Liver (tissue), 9 donors: ENCODE measurements around the gene CDH4. TPM values are rescaled to one million over a fixed set of nuclear protein-coding genes. Genes with fewer than 3 reads are reported as not detected.

Experiments used
- DNase-seq: peaks from one replicate; pipeline ENCODE4 v3.0.0-alpha.2; 2017; ENCODE audit warnings: low spot score
- H3K27ac ChIP-seq, 2 donors: one replicate each; pipeline ENCODE4 v1.7.0; 2013; ENCODE audit warnings: inconsistent platforms in 2 of 2, low read length in 2 of 2, control low read depth in 1 of 2, low read depth in 1 of 2, mild to moderate bottlenecking in 1 of 2
- H3K27me3 ChIP-seq, 4 donors: one replicate each; pipeline versions ENCODE4 v1.6.1 to v1.7.0; 2013; ENCODE audit warnings: low read length in 3 of 4, inconsistent platforms in 1 of 4, mild to moderate bottlenecking in 1 of 4, moderate library complexity in 1 of 4; ENCODE audit not compliant: control insufficient read depth in 4 of 4, insufficient read depth in 4 of 4
- H3K36me3 ChIP-seq, 4 donors: one replicate each; pipeline versions ENCODE4 v1.6.1 to v1.7.0; 2013; ENCODE audit warnings: low read length in 3 of 4, mild to moderate bottlenecking in 3 of 4, low read depth in 1 of 4, moderate library complexity in 1 of 4; ENCODE audit not compliant: control insufficient read depth in 4 of 4, insufficient read depth in 3 of 4
- H3K4me1 ChIP-seq, 4 donors: one replicate each; pipeline versions ENCODE4 v1.6.1 to v1.7.0; 2013; ENCODE audit warnings: low read length in 3 of 4, mild to moderate bottlenecking in 3 of 4, moderate library complexity in 1 of 4; ENCODE audit not compliant: control insufficient read depth in 4 of 4, insufficient read depth in 4 of 4
- H3K4me3 ChIP-seq, 3 donors: one replicate each; pipeline versions ENCODE4 v1.6.1 to v1.7.0; 2013; ENCODE audit warnings: low read length in 3 of 3, control low read depth in 1 of 3, low read depth in 1 of 3, mild to moderate bottlenecking in 1 of 3
- H3K9ac ChIP-seq, 2 donors: one replicate each; pipeline ENCODE4 v1.7.0; 2013; ENCODE audit warnings: low read length in 2 of 2, mild to moderate bottlenecking in 2 of 2, moderate library complexity in 2 of 2, control low read depth in 1 of 2, low read depth in 1 of 2
- H3K9me3 ChIP-seq, 4 donors: one replicate each; pipeline versions ENCODE4 v1.6.1 to v1.7.0; 2013; ENCODE audit warnings: low read length in 3 of 4; ENCODE audit not compliant: control insufficient read depth in 4 of 4
- FOXA1 ChIP-seq: IDR thresholded peaks from 2 replicates; pipeline ENCODE4 v1.6.1; 2016; ENCODE audit warnings: antibody characterized with exemption
- GABPA ChIP-seq, 2 donors: IDR thresholded peaks in 1 of 2; conservative IDR thresholded peaks in 1 of 2; 2 replicates each; pipeline ENCODE4 v1.6.1; 2016; ENCODE audit warnings: antibody characterized with exemption in 2 of 2, mild to moderate bottlenecking in 1 of 2, moderate library complexity in 1 of 2
- HNF4A ChIP-seq, 2 donors: conservative IDR thresholded peaks; 2 replicates each; pipeline ENCODE4 v1.6.1; 2016; ENCODE audit warnings: antibody characterized with exemption in 2 of 2, mild to moderate bottlenecking in 2 of 2
- HNF4G ChIP-seq: IDR thresholded peaks from 2 replicates; pipeline ENCODE4 v1.6.1; 2016; ENCODE audit warnings: antibody characterized with exemption
- JUND ChIP-seq, 2 donors: IDR thresholded peaks; 2 replicates each; pipeline ENCODE4 v1.6.1; 2016; ENCODE audit warnings: antibody characterized with exemption in 2 of 2
- RAD21 ChIP-seq, 2 donors: IDR thresholded peaks; 2 replicates each; pipeline ENCODE4 v1.6.1; 2016; ENCODE audit warnings: antibody characterized with exemption in 2 of 2, mild to moderate bottlenecking in 2 of 2
- RXRA ChIP-seq, 2 donors: IDR thresholded peaks; 2 replicates each; pipeline ENCODE4 v1.6.1; 2017 to 2018; ENCODE audit warnings: antibody characterized with exemption in 2 of 2, mild to moderate bottlenecking in 1 of 2
- YY1 ChIP-seq: IDR thresholded peaks from 2 replicates; pipeline ENCODE4 v1.6.1; 2016; ENCODE audit warnings: antibody characterized with exemption, mild to moderate bottlenecking
- WGBS: extraction: QIAGEN DNeasy Blood & Tissue Kit; methylation state at CpG from one replicate; pipeline ENCODE4 v1.1.7; 2013; 5-methylcytosine and 5-hydroxymethylcytosine counted together
- polyA plus RNA-seq, 2 donors: library from polyadenylated mRNA; stranded (reverse) in 1 of 2; unstranded in 1 of 2; fragments of 200-250 nt in 1 of 2; fragments of >200 nt in 1 of 2; fragmentation: Nextera tagmentation in 1 of 2; extraction: Ambion mirVana in 1 of 2; gene quantifications; one replicate each; pipeline versions ENCODE4 v1.2.1 to v1.2.3, GENCODE V29; 2013 to 2015
- total RNA-seq, 2 donors: library from RNA; depleted of rRNA; stranded (reverse); fragments of >200 nt; gene quantifications; one replicate each; pipeline ENCODE4 v1.2.3, GENCODE V29; 2014
- TF ChIP-seq, protein P1 (sequence below): IDR thresholded peaks from 2 replicates; pipeline ENCODE4 v1.6.1; 2016; ENCODE audit warnings: antibody characterized with exemption
- TF ChIP-seq, protein P2 (sequence below): IDR thresholded peaks from 2 replicates; pipeline ENCODE4 v1.6.1; 2016; ENCODE audit warnings: antibody characterized with exemption
- TF ChIP-seq, protein P3 (sequence below): fragments of 150-350 bp; IDR thresholded peaks from 2 replicates; pipeline ENCODE4 v1.5.1; 2017; ENCODE audit warnings: improper control_type of control experiment, low read depth, low read length; ENCODE audit not compliant: missing input control
- TF ChIP-seq, protein P4 (sequence below): IDR thresholded peaks from 2 replicates; pipeline ENCODE4 v1.6.1; 2016; ENCODE audit warnings: antibody characterized with exemption, mild to moderate bottlenecking
- donor health status: healthy.
- donor health status: healthy.
- donor health status: healthy.
- donor health status: healthy.
- donor health status: healthy.

CDH4 gene
- total and polyA plus RNA-seq, 4 donors: 0.03 to 0.25 (median 0.19) TPM; not detected in 1

GRCh38 chr20:61429458-61430227, 177.6 kb downstream of the CDH4 start:
- Histone ChIP-seq H3K4me1 (no peaks in the 10 kb centered on the region), H3K9ac (no peak overlapping the region), H3K27me3 (peaks cover 0 to 3% (median 1%) of the 10 kb centered on the region in 4 donors), H3K27ac (no peak overlapping the region), H3K36me3 (no peaks in the 10 kb centered on the region), H3K4me3 (no peak overlapping the region), H3K9me3 (no peaks in the 10 kb centered on the region)
- 78% methylated on average over 4 of the region's 4 CpGs for WGBS
- DNase-seq: no peak
- TF ChIP-seq RAD21 (IDR thresholded peaks at IDR 0.05) (no peak), GABPA (IDR thresholded peaks at IDR 0.05 in 1 of 2, conservative IDR thresholded peaks at IDR 0.05 in 1 of 2) (no peak), JUND (IDR thresholded peaks at IDR 0.05) (no peak), HNF4A (conservative IDR thresholded peaks at IDR 0.05) (no peak), FOXA1 (no peak), YY1 (no peak), RXRA (IDR thresholded peaks at IDR 0.05) (no peak), HNF4G (no peak)
- TF ChIP-seq, protein P1, sequence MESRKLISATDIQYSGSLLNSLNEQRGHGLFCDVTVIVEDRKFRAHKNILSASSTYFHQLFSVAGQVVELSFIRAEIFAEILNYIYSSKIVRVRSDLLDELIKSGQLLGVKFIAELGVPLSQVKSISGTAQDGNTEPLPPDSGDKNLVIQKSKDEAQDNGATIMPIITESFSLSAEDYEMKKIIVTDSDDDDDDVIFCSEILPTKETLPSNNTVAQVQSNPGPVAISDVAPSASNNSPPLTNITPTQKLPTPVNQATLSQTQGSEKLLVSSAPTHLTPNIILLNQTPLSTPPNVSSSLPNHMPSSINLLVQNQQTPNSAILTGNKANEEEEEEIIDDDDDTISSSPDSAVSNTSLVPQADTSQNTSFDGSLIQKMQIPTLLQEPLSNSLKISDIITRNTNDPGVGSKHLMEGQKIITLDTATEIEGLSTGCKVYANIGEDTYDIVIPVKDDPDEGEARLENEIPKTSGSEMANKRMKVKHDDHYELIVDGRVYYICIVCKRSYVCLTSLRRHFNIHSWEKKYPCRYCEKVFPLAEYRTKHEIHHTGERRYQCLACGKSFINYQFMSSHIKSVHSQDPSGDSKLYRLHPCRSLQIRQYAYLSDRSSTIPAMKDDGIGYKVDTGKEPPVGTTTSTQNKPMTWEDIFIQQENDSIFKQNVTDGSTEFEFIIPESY: no peak
- TF ChIP-seq, protein P2, sequence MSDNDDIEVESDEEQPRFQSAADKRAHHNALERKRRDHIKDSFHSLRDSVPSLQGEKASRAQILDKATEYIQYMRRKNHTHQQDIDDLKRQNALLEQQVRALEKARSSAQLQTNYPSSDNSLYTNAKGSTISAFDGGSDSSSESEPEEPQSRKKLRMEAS: no peak
- TF ChIP-seq, protein P3, sequence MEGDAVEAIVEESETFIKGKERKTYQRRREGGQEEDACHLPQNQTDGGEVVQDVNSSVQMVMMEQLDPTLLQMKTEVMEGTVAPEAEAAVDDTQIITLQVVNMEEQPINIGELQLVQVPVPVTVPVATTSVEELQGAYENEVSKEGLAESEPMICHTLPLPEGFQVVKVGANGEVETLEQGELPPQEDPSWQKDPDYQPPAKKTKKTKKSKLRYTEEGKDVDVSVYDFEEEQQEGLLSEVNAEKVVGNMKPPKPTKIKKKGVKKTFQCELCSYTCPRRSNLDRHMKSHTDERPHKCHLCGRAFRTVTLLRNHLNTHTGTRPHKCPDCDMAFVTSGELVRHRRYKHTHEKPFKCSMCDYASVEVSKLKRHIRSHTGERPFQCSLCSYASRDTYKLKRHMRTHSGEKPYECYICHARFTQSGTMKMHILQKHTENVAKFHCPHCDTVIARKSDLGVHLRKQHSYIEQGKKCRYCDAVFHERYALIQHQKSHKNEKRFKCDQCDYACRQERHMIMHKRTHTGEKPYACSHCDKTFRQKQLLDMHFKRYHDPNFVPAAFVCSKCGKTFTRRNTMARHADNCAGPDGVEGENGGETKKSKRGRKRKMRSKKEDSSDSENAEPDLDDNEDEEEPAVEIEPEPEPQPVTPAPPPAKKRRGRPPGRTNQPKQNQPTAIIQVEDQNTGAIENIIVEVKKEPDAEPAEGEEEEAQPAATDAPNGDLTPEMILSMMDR: no peak
- TF ChIP-seq, protein P4, sequence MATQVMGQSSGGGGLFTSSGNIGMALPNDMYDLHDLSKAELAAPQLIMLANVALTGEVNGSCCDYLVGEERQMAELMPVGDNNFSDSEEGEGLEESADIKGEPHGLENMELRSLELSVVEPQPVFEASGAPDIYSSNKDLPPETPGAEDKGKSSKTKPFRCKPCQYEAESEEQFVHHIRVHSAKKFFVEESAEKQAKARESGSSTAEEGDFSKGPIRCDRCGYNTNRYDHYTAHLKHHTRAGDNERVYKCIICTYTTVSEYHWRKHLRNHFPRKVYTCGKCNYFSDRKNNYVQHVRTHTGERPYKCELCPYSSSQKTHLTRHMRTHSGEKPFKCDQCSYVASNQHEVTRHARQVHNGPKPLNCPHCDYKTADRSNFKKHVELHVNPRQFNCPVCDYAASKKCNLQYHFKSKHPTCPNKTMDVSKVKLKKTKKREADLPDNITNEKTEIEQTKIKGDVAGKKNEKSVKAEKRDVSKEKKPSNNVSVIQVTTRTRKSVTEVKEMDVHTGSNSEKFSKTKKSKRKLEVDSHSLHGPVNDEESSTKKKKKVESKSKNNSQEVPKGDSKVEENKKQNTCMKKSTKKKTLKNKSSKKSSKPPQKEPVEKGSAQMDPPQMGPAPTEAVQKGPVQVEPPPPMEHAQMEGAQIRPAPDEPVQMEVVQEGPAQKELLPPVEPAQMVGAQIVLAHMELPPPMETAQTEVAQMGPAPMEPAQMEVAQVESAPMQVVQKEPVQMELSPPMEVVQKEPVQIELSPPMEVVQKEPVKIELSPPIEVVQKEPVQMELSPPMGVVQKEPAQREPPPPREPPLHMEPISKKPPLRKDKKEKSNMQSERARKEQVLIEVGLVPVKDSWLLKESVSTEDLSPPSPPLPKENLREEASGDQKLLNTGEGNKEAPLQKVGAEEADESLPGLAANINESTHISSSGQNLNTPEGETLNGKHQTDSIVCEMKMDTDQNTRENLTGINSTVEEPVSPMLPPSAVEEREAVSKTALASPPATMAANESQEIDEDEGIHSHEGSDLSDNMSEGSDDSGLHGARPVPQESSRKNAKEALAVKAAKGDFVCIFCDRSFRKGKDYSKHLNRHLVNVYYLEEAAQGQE: no peak

GRCh38 chr20:61430228-61430624, 178.2 kb downstream of the CDH4 start:
- 59% methylated on average over 11 of the region's 11 CpGs for WGBS
- Histone ChIP-seq H3K9ac (no peak overlapping the region), H3K9me3 (no peaks in the 10 kb centered on the region), H3K36me3 (no peaks in the 10 kb centered on the region), H3K27ac (no peak overlapping the region), H3K27me3 (peaks cover 0 to 3% (median 1%) of the 10 kb centered on the region in 4 donors), H3K4me3 (no peak overlapping the region), H3K4me1 (no peaks in the 10 kb centered on the region)
- DNase-seq: no peak
- TF ChIP-seq JUND (IDR thresholded peaks at IDR 0.05): no peak
- no peak for TF ChIP-seq RAD21 (IDR thresholded peaks at IDR 0.05)
- no peak for TF ChIP-seq HNF4G
- TF ChIP-seq, protein P4: no peak
